Activated CD8-positive, alpha-beta memory T cell treated with anti-CD3 and anti-CD28 coated beads, Interleukin-2, amount 50 U/mL, for 4 hours (primary cell): Measurements from ENCODE around the gene FAF2.
"Not testable (repeated sequence)": the region's sequence is repeated elsewhere in the genome, so short reads cannot be mapped to it uniquely, and the experiment has no call there.

Experiments used
- DNase-seq: peaks from one replicate; pipeline ENCODE4 v3.0.0-alpha.2; 2020

Gene FAF2

DNA sequence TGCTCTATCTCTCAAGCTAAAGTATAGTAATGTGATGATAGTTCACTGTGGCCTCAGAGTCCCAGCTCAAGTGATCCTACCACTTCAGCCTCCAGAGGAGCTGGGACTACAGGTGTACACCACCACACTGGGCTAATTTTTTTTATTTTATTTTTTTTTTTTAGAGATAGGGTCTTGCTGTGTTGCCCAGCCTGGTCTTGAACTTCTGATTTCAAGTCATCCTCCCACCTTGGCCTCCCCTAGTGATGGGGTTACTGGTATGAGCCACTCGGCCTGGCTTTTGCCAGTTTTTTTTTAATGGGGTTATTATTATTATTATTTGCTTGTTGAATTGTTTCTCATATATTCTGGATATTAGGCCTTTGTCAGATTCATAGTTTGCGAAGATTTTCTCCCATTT, 13.2 kb downstream of the FAF2 start:
- DNase-seq, result no peak

GRCh38 chr5:176463113-176463764, 15.1 kb downstream of the FAF2 start:
- DNase-seq, result no peak

DNA sequence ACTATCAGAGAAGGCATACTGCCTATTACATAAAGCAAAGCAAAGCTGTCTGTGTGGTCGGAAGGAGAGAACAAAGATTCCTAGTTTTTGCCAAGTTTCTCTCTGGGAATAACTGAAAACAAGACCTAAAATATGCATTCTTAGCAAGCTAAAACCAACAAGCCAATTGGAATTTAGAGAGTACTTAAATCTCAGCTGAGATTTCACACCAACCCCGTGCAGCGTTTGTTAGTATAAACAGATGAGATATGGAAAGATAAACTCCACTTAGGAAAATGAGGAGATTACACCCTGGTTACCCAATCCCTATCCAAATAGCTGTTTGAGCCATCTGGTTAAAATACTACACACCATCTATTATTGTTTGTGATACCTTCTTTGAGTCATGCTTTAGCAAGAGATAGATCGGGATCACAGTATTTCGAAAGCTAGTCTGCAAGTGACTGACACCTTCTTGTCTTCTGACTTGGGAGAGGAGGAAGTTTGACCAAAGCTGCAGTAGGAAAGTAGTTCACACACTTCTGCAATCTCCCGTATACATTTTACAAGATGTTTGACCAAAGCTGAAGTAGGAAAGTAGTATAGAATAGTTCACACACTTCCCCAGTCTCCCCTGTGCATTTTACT, 18.2 kb downstream of the FAF2 start:
- DNase-seq, result no peak

DNA sequence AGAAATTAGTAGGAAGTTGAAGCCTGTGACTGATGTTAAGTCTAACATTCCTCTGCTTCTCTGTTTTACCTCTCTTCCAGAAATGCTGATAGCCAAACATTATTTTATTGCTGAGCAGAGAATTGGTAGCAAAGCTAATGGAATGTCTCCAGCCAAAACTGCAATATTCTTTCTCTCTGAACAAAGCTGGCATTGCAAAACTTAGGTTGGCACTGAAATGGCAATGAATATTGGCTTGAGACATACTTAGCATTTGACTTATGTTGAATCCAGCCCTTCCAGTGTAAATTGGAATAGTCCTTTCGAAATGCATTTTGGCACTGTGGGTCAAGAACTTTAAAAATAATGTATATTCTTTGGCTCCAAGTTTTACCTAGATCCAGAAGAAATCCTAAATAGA, 21.1 kb downstream of the FAF2 start:
- DNase-seq, result no peak

GRCh38 chr5:176470539-176470938, 22.4 kb downstream of the FAF2 start:
- DNase-seq, result no peak

- DNase-seq, result no peak
Observed at GRCh38 chr5:176471098-176471497, 22.9 kb downstream of the FAF2 start.

DNA sequence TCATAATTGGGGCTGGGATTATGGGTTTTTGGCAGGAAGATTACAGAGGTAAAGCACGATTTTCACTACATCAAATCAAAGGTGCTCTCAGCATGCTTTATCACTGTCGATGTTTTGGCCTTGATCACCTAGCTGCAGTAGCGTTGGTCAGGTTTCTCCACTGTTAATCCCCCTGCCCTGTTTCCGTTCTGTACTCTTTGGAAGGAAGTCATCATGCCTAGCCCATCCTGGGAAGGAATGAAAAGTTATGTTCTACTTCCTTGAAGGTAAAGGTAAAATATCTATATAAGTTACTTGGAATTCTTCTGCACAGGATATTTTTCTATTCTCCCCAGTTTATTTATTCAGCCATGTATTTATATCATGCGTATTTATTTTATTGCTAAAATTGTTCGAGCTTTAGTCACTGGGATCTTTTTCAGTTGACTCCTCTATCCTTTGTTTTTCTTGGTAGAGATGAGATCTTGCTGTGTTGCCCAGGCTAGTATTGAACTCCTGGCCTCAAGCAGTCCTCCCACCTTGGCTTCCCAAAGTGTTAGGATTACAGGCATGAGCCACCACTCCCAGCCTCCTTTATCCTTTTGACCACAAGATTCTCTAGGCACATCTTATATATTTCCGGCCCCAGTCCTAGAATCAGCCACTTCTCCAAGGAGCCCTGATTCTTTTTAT, 25.3 kb downstream of the FAF2 start:
- no peak for DNase-seq

DNA sequence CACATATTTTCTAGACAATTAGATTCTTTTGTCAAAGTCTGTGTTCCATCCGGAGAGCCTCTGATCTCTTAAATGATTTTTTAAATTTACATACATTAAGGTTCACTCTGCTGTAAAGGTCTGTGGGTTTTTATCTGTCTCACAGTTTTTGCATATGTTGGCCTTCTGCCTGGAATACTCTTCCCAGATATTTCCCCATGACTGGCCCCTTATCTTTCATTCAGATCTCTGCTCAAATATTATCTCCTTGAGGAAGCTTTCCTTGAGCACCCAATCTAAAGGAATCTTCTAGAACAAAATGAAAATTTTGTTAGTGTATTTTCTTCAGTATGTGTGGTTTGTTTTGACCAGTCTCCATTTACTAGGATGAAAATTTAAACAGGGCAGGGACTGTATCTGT, 26.3 kb downstream of the FAF2 start:
- no peak for DNase-seq

DNA sequence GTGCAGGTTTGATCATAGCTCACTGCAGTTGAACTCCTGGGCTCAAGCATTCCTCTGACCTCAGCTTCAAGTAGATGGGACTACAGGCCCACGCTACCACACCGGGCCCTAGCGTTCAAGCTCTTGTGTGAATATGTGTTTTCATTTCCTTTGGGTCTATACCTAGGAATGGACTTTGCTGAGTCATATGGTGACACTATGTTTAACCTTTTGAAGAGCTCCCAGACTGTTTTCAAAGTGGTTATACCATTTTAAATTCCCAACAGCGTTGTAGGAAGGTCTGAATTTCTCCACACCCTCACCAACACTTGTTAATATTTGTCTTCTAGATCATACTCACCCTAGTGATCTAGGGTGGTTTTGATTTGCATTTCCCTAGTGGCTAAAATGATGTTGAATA, 33.5 kb downstream of the FAF2 start:
- no peak for DNase-seq

GRCh38 chr5:176485176-176485575, 37.0 kb downstream of the FAF2 start:
- DNase-seq, result no peak

DNA sequence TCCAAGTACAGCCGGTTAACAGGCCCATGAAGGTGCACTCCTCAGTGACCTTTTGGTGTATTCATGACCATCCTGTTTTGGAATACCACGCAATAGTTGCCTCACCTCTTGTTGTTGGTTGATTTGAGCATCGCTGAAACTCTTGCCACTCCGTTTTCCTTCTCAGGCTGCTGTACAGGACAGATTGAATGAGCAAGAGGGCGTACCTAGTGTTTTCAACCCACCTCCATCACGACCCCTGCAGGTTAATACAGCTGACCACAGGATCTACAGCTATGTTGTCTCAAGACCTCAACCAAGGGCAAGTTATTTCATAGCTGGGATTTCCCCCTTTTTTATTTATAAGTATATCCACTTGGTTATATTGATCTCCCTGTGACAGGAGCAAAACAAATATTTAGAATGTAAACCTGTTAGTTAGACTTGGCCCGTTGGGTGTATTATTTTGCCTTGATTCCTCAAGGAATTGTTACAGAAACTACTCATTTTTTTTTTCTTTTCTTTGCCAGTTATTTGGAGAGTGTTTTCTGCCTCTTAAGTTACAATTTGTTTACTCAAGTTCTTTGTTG, 38.1 kb downstream of the FAF2 start:
- DNase-seq, result no peak

DNA sequence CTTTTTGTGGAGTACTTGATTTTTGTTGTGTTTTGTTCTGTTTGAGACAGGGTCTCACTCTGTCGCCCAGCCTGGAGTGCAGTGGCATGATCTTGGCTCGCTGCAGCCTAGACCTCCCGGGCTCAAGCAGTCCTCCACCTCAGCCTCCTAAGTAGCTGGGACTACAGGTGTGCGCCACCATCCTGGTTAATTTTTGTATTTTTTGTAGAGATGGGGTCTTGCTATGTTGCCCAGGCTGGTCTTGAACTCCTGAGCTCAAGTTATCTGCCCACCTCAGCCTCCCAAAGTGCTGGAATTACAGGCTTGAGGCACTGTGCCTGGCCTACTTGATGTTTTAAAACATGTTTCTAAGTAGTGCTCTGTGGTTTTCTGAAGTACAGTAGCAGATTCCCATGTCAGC, 39.0 kb downstream of the FAF2 start:
- DNase-seq, result not testable (repeated sequence)

DNA sequence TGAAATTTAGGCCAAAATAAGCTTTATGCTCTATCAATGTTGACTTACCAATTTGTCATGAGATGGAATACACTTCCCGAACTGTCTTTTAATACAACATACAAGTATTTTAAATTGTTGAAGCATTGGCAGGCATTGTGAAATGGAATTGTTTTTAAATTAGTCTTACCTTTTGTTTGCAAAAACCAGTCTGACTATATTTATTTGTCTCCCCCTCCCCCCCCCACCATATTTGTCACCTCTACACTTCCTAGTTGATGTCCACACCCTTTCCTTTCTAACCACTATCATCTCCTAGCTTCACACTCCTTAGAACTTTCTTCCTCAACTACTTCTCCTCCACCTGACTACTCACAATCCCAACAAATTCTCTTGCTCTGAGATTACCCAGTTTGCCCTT, 40.9 kb downstream of the FAF2 start:
- no peak for DNase-seq

DNA sequence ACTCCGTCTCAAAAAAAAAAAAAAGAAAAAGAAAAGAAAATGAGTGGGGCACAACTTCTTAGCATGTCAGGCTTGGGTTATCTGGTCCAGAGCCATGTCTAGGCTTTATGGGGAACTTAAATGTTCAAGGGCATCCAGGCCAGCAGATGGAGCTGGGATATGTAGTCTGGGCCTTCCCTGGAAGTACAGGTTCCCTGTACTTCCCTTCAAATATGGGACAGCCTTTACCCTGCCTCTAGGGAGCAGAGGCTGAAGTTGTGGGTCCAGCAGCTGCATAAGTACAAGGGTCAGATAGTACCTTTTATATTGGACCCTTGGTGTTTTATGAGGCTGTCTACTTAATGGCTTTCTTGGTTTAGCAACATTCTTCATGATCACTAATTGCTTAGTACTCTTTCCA, 42.1 kb downstream of the FAF2 start:
- DNase-seq, result no peak

DNA sequence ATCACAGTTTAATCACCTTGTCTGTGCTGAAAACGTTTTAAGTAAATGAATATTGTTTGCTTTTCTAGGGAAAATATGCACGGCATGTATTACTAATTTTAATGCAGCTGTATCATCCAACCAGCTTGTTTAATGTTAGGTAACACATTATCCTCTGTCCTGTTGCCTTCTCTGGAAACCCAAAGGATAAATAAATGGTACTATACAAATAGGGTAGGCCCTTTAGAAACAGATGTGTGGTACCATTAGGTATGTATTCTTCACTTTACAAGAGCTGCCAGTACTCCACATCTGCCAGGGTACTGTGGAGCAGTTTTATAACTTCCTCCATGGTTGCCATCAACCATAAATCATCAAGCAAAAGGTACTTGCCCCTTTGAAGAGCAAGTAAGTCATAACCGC, 42.9 kb downstream of the FAF2 start:
- DNase-seq, result no peak

DNA sequence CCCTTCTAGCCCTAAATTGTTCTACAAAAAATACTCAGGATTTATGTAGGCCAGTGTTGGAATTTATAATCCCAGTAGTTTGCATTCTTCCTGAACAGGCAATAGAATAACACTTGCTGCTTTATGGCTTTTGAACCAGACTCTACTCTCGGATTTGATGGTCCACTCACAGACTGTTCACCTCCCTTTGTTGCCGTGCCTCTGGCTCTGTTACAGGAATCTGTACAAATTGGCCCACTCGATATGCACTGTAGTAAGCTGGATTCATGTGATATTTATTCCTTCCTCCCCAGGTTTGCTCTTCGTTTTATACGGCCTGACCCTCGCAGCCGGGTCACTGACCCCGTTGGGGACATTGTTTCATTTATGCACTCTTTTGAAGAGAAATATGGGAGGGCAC, 43.7 kb downstream of the FAF2 start:
- no peak for DNase-seq

DNA sequence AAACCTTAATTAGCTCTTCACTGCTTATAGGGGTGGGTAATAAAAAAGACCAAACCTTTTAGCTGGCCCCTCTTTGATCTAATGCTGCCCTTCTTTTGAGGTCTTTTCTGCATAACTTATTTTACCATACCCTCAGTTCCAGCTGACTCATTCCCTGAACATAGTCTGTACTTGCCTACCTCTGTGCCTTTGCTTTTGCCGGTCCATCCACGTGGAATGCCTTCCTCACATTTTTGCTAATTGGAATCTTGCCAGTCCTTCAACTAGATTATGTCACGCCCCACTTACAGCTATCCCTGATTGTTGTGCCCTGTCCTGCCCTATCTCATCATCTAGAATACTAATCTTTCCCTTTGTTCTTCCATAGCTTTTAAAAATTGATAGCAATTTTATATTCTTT, 44.2 kb downstream of the FAF2 start:
- DNase-seq, result no peak

GRCh38 chr5:176497852-176498251, 49.7 kb downstream of the FAF2 start:
- DNase-seq, result no peak

GRCh38 chr5:176499273-176499672, 51.1 kb downstream of the FAF2 start:
- DNase-seq, result no peak

GRCh38 chr5:176500511-176500910, 52.3 kb downstream of the FAF2 start:
- no peak for DNase-seq

DNA sequence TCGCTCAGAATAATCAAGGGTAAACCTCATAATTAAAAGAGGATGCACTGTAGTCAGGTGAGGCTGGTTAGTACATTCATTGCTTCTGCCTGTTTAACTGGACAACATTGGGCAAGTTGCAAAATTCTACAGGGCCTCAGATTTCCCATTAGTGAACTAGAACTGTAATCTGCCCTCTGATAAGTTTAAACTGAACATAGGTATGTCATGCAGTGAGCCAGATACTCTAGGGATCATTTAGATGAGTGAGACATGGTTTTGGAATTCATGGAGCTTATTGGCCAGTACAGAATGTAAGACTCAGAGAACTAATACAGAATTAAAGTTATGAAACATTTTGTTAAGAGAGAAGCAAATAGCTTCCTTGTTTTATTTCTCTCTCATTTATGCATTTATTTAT, 53.1 kb downstream of the FAF2 start:
- DNase-seq, result no peak

- DNase-seq, result no peak
Observed at GRCh38 chr5:176503496-176503895, 55.3 kb downstream of the FAF2 start.

DNA sequence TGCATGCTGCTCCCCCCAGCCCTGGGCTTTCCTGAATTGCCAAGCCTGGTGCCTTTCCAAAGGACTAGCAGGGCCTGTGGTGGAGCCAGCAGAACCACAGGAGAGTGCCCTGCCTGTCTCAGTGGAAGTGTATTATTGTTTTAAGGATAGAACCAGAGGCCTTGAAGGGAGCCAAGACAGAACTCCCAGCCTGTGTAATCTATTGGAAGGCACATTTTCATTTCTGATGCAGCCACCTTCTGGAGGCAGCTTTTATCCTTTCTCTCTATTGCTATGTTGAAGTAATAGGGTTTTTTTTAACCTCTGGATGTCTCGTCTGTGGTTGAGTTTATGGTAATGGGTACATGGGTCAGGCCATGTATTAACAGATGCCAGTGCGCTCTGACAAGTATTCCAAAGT, 59.7 kb downstream of the FAF2 start:
- DNase-seq, result no peak

- no peak for DNase-seq
Observed at GRCh38 chr5:176508603-176509002, 60.4 kb downstream of the FAF2 start.
